Measurements from ENCODE around the gene ZNF8. TPM values are rescaled to one million over a fixed set of nuclear protein-coding genes. Genes with fewer than 3 reads are reported as not detected.

The ZNF8 gene
- 27.5 TPM for total RNA-seq

DNA sequence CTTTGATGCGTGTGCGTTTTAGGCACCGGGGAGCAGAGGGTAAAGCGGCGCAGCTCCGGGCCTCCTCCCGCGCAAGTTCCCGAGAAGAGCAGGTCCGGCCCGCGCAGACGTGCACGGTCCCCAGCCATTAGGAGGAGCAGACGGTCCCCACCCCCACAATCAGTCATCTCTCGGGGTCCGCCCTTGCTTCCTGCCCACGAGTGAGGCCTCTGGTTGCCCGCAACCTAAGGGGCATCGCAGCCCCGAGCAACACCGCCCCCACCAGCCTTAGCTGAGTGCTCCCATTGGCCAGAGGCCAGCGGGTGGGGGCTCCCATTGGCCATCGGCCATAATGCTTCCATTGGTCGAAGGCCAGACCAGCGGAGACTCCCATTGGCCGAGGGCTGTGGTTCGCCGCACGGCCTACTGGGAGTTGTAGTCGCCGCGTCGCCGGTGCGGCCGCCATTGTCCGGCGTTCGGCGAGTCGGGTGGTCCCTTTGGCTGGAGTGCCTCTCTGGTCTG, at the start of gene ZNF8:
Gene ZNF8, plus strand, starts transcription at position 415 of the 501 bp plus-strand sequence. CDS start 127 bp downstream, outside the sequence.

DNA sequence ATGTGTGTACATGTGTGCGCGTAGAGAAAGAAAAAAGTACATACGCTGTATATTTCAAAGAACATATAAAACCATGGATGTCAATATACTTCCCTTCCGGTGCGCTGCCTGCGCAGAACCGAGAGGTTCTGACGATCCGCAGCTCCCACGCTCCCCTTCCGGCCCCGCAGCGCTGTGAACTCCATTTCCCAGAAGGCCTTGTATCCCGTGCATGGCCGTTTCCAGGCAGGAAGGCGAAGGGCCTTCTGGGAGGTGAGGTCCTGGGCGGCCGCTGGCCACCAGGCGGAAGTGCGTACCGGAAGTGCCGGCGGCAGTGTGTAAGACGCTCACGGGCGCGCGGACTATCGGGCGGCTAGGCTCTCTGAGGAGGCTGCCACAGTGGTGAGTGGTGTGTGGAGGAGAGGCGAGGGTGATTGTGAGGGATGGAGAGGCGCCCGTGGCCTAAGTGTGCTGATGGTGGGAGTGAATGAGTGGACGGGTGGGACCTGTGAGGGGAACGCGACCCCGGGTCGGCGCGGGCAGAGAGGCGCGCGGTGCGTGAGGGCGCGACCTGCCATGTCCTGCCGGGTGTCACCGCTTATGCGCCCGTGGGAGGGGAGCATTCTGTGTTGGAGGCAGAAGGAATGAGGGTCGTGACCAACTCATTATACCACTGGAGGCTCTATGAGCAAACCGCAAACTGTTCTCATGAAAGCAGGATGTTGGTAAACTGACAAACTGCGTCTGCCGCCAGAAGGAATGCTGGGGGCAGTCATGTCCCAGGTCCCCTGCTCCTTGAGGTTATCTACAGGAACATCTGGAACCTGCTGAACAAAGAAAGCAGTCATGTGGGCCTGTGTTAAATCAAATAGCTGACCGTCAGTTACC, 26.5 kb downstream of the ZNF8 start, which contains the start of gene ERVK3-1:
Gene ERVK3-1, plus strand, starts transcription at position 313 of the 867 bp plus-strand sequence. CDS start 6,792 bp downstream, outside the sequence.

DNA sequence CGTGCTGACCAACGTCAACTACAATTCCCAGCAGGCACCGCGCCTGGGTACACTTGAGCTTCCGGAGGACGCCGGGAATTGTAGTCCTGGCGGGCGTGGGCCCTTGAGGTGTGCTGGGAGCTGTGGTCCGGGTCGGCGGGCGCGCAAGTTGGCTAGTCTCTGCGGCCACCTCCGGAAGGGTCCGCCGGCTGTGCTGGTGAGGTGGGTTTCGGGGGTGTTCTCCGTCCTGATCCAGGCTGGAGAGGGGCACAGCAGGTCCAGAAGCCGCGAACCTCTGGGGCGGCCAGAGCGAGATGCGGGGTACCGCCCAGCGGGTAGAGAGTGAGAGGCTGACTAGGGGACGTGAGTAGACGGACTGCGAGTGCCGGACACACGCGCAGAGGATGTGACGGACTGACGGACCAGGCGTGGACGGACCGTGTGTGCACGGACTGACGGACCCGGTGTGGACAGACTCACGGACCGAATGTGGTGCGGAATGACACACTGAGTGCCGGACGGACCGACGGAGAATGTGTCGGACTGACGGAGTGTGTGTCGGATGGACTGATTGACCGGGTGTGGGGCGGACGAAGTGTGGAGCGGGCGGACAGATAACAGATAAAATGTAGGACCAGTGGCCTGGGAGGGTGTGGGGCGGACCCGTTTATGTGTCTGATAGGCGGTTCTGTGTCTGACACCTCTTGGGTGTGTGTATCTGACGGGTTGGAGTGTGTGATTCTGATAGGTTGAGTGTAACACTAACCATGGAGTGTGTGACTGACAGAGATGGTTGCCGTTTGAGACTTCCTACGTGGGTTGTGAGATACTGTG, 48.4 kb downstream of the ZNF8 start, which contains the start of gene ZSCAN22:
Gene ZSCAN22, plus strand, starts transcription at position 81 of the 813 bp plus-strand sequence. CDS start 7,809 bp downstream, outside the sequence.

Small RNA genes within 50 kb of the gene (small RNA-seq; reads per million reads assigned to genes)
- 0.12 reads per million for gene MIR6806 (ENCODE audit: low replicate concordance)

Other genes with a start within 250 kb of the ZNF8 start
- 0.94 TPM for gene ZSCAN1, start 244.9 kb upstream of the ZNF8 start, total RNA-seq
- 40.4 TPM for gene ZNF135, start 219.7 kb upstream of the ZNF8 start, total RNA-seq
- 117 TPM for gene ZSCAN18, start 180.7 kb upstream of the ZNF8 start, total RNA-seq
- gene ZNF329, start 128.2 kb upstream of the ZNF8 start, total RNA-seq = 28.5 TPM
- gene ZNF274, start 95.9 kb upstream of the ZNF8 start, total RNA-seq = 43.8 TPM
- 72.0 TPM for gene ZNF544, start 50.0 kb upstream of the ZNF8 start, total RNA-seq
- 49.8 TPM for gene ERVK3-1, start 26.4 kb downstream of the ZNF8 start, total RNA-seq
- gene ZSCAN22, start 48.0 kb downstream of the ZNF8 start, total RNA-seq = 4.4 TPM
- 4.1 TPM for gene A1BG, start 74.5 kb downstream of the ZNF8 start, total RNA-seq
- gene ZNF497, start 83.8 kb downstream of the ZNF8 start, total RNA-seq = 8.1 TPM
- 1.6 TPM for gene ZNF837, start 102.1 kb downstream of the ZNF8 start, total RNA-seq
- 1,498 TPM for gene RPS5, start 108.3 kb downstream of the ZNF8 start, total RNA-seq
- not detected for gene RNF225, start 116.7 kb downstream of the ZNF8 start, total RNA-seq
- gene ZNF584, start 129.7 kb downstream of the ZNF8 start, total RNA-seq = 27.9 TPM
- 21.0 TPM for gene ZNF132, start 161.2 kb downstream of the ZNF8 start, total RNA-seq
- 21.9 TPM for gene ZNF324B, start 172.7 kb downstream of the ZNF8 start, total RNA-seq
- 34.1 TPM for gene ZNF324, start 188.1 kb downstream of the ZNF8 start, total RNA-seq
- 16.0 TPM for gene ZNF446, start 197.4 kb downstream of the ZNF8 start, total RNA-seq
- 7.5 TPM for gene SLC27A5, start 233.0 kb downstream of the ZNF8 start, total RNA-seq
- 10.3 TPM for gene ZBTB45, start 240.9 kb downstream of the ZNF8 start, total RNA-seq

Data from parietal lobe (tissue), 2 donors.